ENCODE measurements around the gene KCNC1.

KCNC1 gene

DNA sequence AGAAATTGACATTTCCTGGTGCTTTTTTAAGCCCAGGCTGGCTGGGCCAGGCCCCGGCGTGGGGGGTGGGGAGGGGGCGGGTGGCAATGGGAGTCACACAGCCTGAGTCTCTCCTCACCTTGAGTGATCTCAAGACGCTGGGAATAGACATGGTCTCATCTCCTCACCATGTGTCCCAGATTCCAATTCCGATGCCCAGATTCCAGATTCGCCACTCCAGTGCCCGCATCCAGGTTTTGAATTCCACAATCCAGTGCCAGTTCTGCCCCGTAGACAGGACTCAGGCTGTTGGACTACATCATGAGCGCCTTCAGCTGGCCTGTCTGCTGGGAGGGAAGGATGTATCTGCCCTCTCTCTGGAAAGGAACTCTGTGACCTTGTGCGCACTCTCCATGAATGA is 19.1 kb downstream of the KCNC1 start:
- no peak for DNase-seq (ENCODE audit: low read depth)
- TF ChIP-seq, protein P1, sequence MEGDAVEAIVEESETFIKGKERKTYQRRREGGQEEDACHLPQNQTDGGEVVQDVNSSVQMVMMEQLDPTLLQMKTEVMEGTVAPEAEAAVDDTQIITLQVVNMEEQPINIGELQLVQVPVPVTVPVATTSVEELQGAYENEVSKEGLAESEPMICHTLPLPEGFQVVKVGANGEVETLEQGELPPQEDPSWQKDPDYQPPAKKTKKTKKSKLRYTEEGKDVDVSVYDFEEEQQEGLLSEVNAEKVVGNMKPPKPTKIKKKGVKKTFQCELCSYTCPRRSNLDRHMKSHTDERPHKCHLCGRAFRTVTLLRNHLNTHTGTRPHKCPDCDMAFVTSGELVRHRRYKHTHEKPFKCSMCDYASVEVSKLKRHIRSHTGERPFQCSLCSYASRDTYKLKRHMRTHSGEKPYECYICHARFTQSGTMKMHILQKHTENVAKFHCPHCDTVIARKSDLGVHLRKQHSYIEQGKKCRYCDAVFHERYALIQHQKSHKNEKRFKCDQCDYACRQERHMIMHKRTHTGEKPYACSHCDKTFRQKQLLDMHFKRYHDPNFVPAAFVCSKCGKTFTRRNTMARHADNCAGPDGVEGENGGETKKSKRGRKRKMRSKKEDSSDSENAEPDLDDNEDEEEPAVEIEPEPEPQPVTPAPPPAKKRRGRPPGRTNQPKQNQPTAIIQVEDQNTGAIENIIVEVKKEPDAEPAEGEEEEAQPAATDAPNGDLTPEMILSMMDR (IDR thresholded peaks at IDR 0.05; ENCODE audit: low read length, missing control alignments), result no peak
- H3K4me3 ChIP-seq (replicated peaks; ENCODE audit: low read depth, low read length), result no peak overlapping the region

DNA sequence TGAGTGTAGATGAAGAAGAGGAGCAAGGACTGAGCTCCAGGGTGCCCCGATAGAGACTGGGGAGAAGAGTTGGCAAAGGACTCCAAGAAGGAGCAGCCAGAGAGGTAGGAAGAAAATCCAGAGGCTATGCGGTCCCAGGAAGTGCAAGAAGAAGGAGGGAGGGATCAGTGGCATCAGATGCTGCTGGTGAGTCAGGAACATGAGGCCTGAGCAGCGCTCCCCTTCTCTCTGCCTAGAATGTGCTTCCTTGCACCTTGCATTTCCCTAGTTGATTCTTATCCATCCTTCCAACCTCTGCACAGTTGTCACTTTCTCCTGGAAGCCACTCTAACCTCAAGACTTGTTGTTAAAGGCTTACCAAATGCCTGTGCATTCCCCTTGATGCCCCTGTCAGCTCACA is 21.3 kb downstream of the KCNC1 start:
- TF ChIP-seq, protein P1 (IDR thresholded peaks at IDR 0.05; ENCODE audit: low read length, missing control alignments), result no peak
- H3K4me3 ChIP-seq (replicated peaks; ENCODE audit: low read depth, low read length), result no peak overlapping the region
- no peak for DNase-seq (ENCODE audit: low read depth)

DNA sequence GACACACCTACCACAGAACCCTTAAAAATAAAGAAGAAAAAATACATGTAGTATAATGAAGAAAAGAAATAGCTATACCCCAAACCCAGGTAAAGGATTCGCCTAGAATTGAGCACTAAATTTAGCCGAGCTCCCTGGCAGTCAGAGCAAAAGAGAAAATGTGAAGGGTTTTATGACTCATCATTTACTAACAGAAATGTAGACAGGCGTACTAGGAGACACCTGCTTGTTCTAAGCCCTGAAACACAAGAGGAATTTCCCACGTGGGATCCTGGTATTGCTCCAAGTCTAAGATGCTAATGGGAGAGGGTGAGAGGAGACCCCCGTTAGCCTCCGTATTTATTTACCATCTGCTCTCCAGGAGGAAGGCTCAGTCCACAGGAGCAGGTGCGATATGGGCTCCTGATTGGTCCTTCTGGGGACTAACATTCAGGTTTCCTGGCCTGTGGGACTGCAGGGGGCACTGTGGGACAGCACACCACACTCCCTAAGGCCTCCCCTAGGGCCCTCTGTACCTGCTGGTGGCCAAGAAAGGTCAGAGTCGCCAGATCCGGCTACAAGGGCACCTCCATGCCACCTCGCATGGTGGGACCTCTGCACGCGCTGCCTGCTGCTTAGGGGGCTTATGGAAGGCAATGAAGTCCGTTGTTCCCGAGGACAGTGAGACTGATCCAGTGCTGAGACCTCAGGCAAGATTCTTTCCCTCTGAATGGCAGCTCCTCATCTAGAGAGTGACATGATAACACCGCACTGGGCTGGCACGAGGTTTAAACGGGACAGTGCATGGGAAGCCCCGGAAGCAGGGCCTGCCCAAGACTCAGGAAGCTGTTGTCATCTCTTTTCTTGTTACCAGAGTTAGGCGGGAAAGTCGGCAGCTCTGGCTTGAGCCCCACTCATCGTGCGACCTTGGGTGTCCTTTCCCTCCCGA is 25.8 kb downstream of the KCNC1 start:
- TF ChIP-seq, protein P1 (IDR thresholded peaks at IDR 0.05; ENCODE audit: low read length, missing control alignments), result peak; percentile 67
- no peak overlapping the region for H3K4me3 ChIP-seq (replicated peaks; ENCODE audit: low read depth, low read length)
- DNase-seq (ENCODE audit: low read depth), result peak; percentile 55

DNA sequence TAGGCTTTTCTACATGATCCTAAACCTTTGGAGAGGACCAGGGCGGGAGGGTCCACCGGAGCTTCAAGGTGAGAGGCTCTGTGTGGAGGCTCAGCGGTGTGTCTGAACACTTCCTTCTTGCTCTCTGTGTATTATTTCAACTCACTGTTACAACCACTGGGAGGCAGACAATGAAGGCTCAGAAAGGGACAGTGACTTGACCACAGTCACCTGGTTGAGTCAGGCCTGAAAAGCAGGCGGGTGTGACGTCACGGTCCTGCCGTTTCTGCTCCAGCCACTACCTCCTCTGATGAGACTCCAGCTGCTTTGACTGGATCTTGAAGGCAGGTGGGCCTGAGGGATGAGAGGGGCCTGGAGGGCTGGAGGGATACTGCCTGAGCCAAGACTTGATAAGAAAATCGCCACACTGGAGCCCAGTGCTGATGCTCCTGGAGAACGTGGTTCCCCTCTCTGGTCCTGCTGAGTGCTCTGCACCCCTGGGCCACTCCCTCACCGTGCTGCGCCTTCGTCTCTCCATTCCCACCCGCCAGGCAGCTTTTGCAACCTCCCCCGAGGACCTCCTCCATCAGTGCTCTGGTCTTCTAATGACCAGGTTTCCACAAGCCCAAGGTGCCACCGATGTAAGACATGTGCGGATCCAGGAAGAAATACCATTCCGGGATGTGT is 27.9 kb downstream of the KCNC1 start:
- no peak for DNase-seq (ENCODE audit: low read depth)
- TF ChIP-seq, protein P1 (IDR thresholded peaks at IDR 0.05; ENCODE audit: low read length, missing control alignments), result no peak
- H3K4me3 ChIP-seq (replicated peaks; ENCODE audit: low read depth, low read length), result no peak overlapping the region

DNA sequence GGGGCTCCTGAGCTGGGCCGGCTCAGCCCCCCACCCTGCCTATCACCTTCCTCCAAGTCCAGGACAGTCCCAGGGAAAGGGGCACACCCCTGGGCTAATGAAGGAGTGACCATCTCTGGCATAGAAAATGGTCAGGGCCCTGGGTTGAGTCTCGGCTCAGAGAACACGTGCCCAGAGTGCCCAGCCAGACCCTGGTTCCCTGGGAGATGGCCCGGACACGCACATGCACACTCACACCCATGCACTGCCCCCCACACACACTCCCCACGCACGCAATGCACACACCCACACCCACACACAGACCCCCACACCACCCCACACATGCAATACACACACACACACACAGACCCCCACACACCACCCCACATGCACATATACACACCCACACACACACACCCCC is 28.7 kb downstream of the KCNC1 start:
- TF ChIP-seq, protein P1 (IDR thresholded peaks at IDR 0.05; ENCODE audit: low read length, missing control alignments), result no peak
- H3K4me3 ChIP-seq (replicated peaks; ENCODE audit: low read depth, low read length), result no peak overlapping the region
- no peak for DNase-seq (ENCODE audit: low read depth)

DNA sequence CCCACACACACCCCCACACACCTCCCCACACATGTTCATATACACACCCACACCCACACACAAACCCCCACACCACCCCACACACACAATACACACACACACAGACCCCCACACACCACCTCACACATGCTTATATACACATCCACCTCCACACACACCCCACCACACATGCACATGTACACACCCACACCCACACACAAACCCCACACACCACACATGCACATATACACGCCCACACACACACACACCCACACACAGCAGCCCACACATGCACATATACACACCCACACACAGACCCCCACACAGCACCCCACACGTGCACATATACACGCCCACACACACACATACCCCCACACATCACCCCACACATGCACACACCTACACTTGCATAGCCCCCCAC is 29.1 kb downstream of the KCNC1 start:
- TF ChIP-seq, protein P1 (IDR thresholded peaks at IDR 0.05; ENCODE audit: low read length, missing control alignments), result no peak
- no peak overlapping the region for H3K4me3 ChIP-seq (replicated peaks; ENCODE audit: low read depth, low read length)

More for the DNA sequence above, 29.1 kb downstream of the KCNC1 start:
- no peak for DNase-seq (ENCODE audit: low read depth)
